ENCODE data around the gene CTRB1. TPM values are rescaled to one million over a fixed set of nuclear protein-coding genes. Genes with fewer than 3 reads are reported as not detected.

Gene CTRB1
- total and polyA plus RNA-seq, 2 of the 8 experiments (the other 6 are each of a cell fraction or from before 2014, with no cell fraction given) = not detected

- Histone ChIP-seq H3K4me2 (ENCODE audit: insufficient read depth in 1 of 2, low read depth in 2 of 2, low read length in 2 of 2) (no peak overlapping the region), H3K9me3 (ENCODE audit: insufficient read depth in 2 of 2, low read depth in 1 of 2, low read length in 1 of 2) (no peaks in the 10 kb centered on the region), H3K23ac (ENCODE audit: insufficient read length) (no peak overlapping the region), H2BK5ac (ENCODE audit: low read depth, low read length) (no peak overlapping the region), H4K91ac (replicated peaks; ENCODE audit: insufficient read length, low read length) (no peak overlapping the region), H3K27me3 (replicated peaks in 1 of 4; ENCODE audit: control insufficient read depth in 3 of 4, extremely low read depth in 1 of 4, insufficient read depth in 3 of 4, low read length in 3 of 4) (no peaks in the 10 kb centered on the region), H3K56ac (replicated peaks; ENCODE audit: insufficient read length, low read depth, low read length) (no peak overlapping the region), H4K20me1 (replicated peaks in 1 of 2; ENCODE audit: control insufficient read depth in 1 of 2, insufficient read depth in 2 of 2, low read length in 2 of 2) (no peaks in the 10 kb centered on the region), H2BK15ac (ENCODE audit: low read length) (no peak overlapping the region), H3K18ac (ENCODE audit: extremely low read depth, low read length) (no peak overlapping the region), H2BK120ac (replicated peaks; ENCODE audit: low read depth, low read length) (no peak overlapping the region), H2BK20ac (ENCODE audit: low read length) (no peak overlapping the region), H4K8ac (ENCODE audit: extremely low read depth, insufficient read depth, low read length) (no peak overlapping the region), H2BK12ac (ENCODE audit: low read depth, low read length) (no peak overlapping the region), H3K14ac (ENCODE audit: insufficient read length) (no peak overlapping the region), H3K4ac (replicated peaks; ENCODE audit: insufficient read length, low read depth, low read length) (no peak overlapping the region), H4K5ac (ENCODE audit: insufficient read length, low read depth, low read length) (no peak overlapping the region), H3K23me2 (ENCODE audit: low read depth, low read length) (no peaks in the 10 kb centered on the region), H3K79me2 (ENCODE audit: control insufficient read depth in 1 of 2, insufficient read depth in 2 of 2, low read length in 2 of 2) (no peaks in the 10 kb centered on the region), H2AFZ (ENCODE audit: low read length) (no peak overlapping the region), H3K79me1 (ENCODE audit: low read depth, low read length) (no peaks in the 10 kb centered on the region), H3K27ac (ENCODE audit: low read depth, low read length) (no peak overlapping the region), H3K4me3 (ENCODE audit: extremely low read depth in 1 of 4, insufficient read depth in 2 of 4, low read depth in 3 of 4, low read length in 4 of 4) (no peak overlapping the region), H2AK5ac (ENCODE audit: low read depth, low read length) (no peak overlapping the region), H3K4me1 (replicated peaks in 1 of 4; ENCODE audit: control insufficient read depth in 3 of 4, insufficient read depth in 4 of 4, low read length in 3 of 4) (no peaks in the 10 kb centered on the region), H3K36me3 (ENCODE audit: control insufficient read depth in 2 of 4, insufficient read depth in 4 of 4, low read length in 3 of 4) (no peaks in the 10 kb centered on the region), H3K9ac (replicated peaks in 1 of 4; ENCODE audit: extremely low read depth in 1 of 4, low read depth in 3 of 4, low read length in 3 of 4) (no peak overlapping the region)
- CTCF ChIA-PET (ENCODE audit: partially characterized antibody) = interaction anchor here (15.0 kb wide), 1 partner anchor 19 kb away, joined by 157 read pairs; no protein-coding TSS in a partner anchor
- TF ChIP-seq KDM1A (IDR thresholded peaks at IDR 0.05; ENCODE audit: borderline replicate concordance, low read length) = no peak
- no peak for TF ChIP-seq CEBPB (IDR thresholded peaks at IDR 0.05; ENCODE audit: low read depth, low read length)
- no peak for TF ChIP-seq EGR1 (IDR thresholded peaks at IDR 0.05; ENCODE audit: borderline replicate concordance, low read depth, low read length)
- DNase-seq (ENCODE audit: low read depth in 1 of 2, low spot score in 2 of 2) = no peak
- WGBS, 2 experiments (ENCODE audit: extremely low coverage in 1 of 2, insufficient coverage in 1 of 2, insufficient read length in 1 of 2, insufficient replicate concordance in 2 of 2, low coverage in 1 of 2, low lambda C conversion rate in 2 of 2, missing lambda C conversion rate in 1 of 2) = 90% methylated on average over 1 of the region's 4 CpGs; no CpG with 5 or more reads in 1 of the 2 experiments
- no peak for FAIRE-seq
- POLR2A ChIA-PET (ENCODE audit: partially characterized antibody) = no interaction called here
These were observed 300 bp downstream of the CTRB1 start for GRCh38 chr16:75219088-75219487.
